Esophagus squamous epithelium (tissue), 5 donors: ENCODE measurements around the gene BCL2. TPM values are rescaled to one million over a fixed set of nuclear protein-coding genes. Genes with fewer than 3 reads are reported as not detected.

Experiments
- DNase-seq: peaks from one replicate; lab custom pipeline; 2025; lab: John Stamatoyannopoulos, UW
- H3K27ac ChIP-seq, 4 donors: fragments of 200-600 bp; sonication (generic); one replicate each; pipeline ENCODE4 v1.5.1; 2016 to 2019; ENCODE audit warnings: mild to moderate bottlenecking in 1 of 4
- H3K27me3 ChIP-seq, 4 donors: fragments of 200-600 bp; sonication (generic); 1 replicate in 3 of 4; 2 replicates in 1 of 4; pipeline versions ENCODE4 v1.5.1 to v1.6.0; 2017 to 2021; ENCODE audit warnings: antibody characterized with exemption in 1 of 4
- H3K36me3 ChIP-seq, 3 donors: fragments of 200-600 bp; sonication (generic); one replicate each; pipeline ENCODE4 v1.5.1; 2016 to 2019
- H3K4me1 ChIP-seq, 3 donors: fragments of 200-600 bp; sonication (generic); one replicate each; pipeline ENCODE4 v1.5.1; 2017 to 2019
- H3K4me3 ChIP-seq, 4 donors: fragments of 200-600 bp; sonication (generic); 1 replicate in 3 of 4; 2 replicates in 1 of 4; pipeline ENCODE4 v1.5.1; 2016 to 2019; ENCODE audit warnings: mild to moderate bottlenecking in 2 of 4, moderate library complexity in 1 of 4
- H3K9me3 ChIP-seq, 3 donors: fragments of 200-600 bp; sonication (generic); one replicate each; pipeline ENCODE4 v1.5.1; 2016 to 2019
- CTCF ChIP-seq, 6 experiments: fragments of 450-650 bp in 4 of 6; fragments of 200-600 bp in 2 of 6; sonication (generic) in 2 of 6; IDR thresholded peaks; one replicate each; pipeline ENCODE4 v1.5.1; 2016 to 2019; ENCODE audit warnings: antibody characterized with exemption in 6 of 6, mild to moderate bottlenecking in 4 of 6, moderate library complexity in 4 of 6
- POLR2A ChIP-seq, 4 donors: fragments of 450-650 bp; IDR thresholded peaks; one replicate each; pipeline ENCODE4 v1.6.1; 2017; ENCODE audit warnings: antibody characterized with exemption in 4 of 4, mild to moderate bottlenecking in 4 of 4, moderate library complexity in 3 of 4
- WGBS, 2 donors: methylation state at CpG; one replicate each; pipeline ENCODE4 v1.1.5; 2018; 5-methylcytosine and 5-hydroxymethylcytosine counted together
- intact Hi-C: fragments of 100-400 bp; cut with DNase I; formaldehyde crosslinking; loops from one replicate; pipeline ENCODE4 v1.15.0; 2022
- total RNA-seq, 4 donors: library from RNA; depleted of rRNA; stranded (reverse); fragments of >200 nt; gene quantifications; one replicate each; pipeline ENCODE4 v1.1.0, GENCODE V29; 2016
- donor health status: DM: yes; HTN: yes; CAD: no.

BCL2 gene
- total RNA-seq, 4 donors from 2014 or later, result 3.1 to 17.4 (median 4.2) TPM

- TF ChIP-seq POLR2A (IDR thresholded peaks at IDR 0.05) (no peak), CTCF (IDR thresholded peaks at IDR 0.05) (no peak)
- Histone ChIP-seq H3K36me3 (no peaks in the 10 kb centered on the region), H3K27me3 (no peaks in the 10 kb centered on the region), H3K4me1 (peaks cover 5 to 67% (median 11%) of the 10 kb centered on the region in 3 donors), H3K4me3 (peak overlapping the region in 3 of 4 donors; percentile 4 to 72 (median 12)), H3K27ac (peak overlapping the region in 3 of 4 donors; percentile 36 to 51 (median 46)), H3K9me3 (no peaks in the 10 kb centered on the region)
- no peak for DNase-seq
- intact Hi-C loops, result no loop called here
- 36 to 62% methylated on average over 3 of the region's 3 CpGs for WGBS, 2 donors
Observed at GRCh38 chr18:63315131-63315662, 4.4 kb downstream of the BCL2 start.

- 51% methylated on average over 4 of the region's 4 CpGs for WGBS, 2 donors
- H3K4me1 ChIP-seq, result peaks cover 5 to 64% (median 11%) of the 10 kb centered on the region in 3 donors
- intact Hi-C loops, result no loop called here
Observed at GRCh38 chr18:63314062-63314790, 5.3 kb downstream of the BCL2 start.

GRCh38 chr18:63313396-63313917, 6.1 kb downstream of the BCL2 start:
- Histone ChIP-seq H3K4me1 (peaks cover under 1 to 57% (median 7%) of the 10 kb centered on the region in 3 donors), H3K4me3 (peak overlapping the region in 1 of 4 donors; percentile 19), H3K9me3 (no peaks in the 10 kb centered on the region), H3K27me3 (no peaks in the 10 kb centered on the region), H3K27ac (peak overlapping the region in 2 of 4 donors; percentile 30 to 51), H3K36me3 (no peaks in the 10 kb centered on the region)
- intact Hi-C loops, result no loop called here
- no peak for DNase-seq
- no peak for TF ChIP-seq POLR2A (IDR thresholded peaks at IDR 0.05)
- no peak for TF ChIP-seq CTCF (IDR thresholded peaks at IDR 0.05)
- WGBS, 2 donors, result 67 to 84% methylated on average over 5 of the region's 5 CpGs

More at GRCh38 chr18:63314062-63314790, 5.3 kb downstream of the BCL2 start:
- no peaks in the 10 kb centered on the region for H3K9me3 ChIP-seq
- H3K36me3 ChIP-seq, result no peaks in the 10 kb centered on the region
- peak overlapping the region in 2 of 4 donors; percentile 3 to 72 for H3K4me3 ChIP-seq
- TF ChIP-seq POLR2A (IDR thresholded peaks at IDR 0.05) (no peak), CTCF (IDR thresholded peaks at IDR 0.05) (no peak)
- no peaks in the 10 kb centered on the region for H3K27me3 ChIP-seq
- peak overlapping the region in 3 of 4 donors; percentile 30 to 51 (median 35) for H3K27ac ChIP-seq
- DNase-seq, result no peak

GRCh38 chr18:63312737-63313395, 6.7 kb downstream of the BCL2 start:
- TF ChIP-seq CTCF (IDR thresholded peaks at IDR 0.05) (no peak), POLR2A (IDR thresholded peaks at IDR 0.05) (no peak)
- 67 to 76% methylated on average over 5 of the region's 5 CpGs for WGBS, 2 donors
- intact Hi-C loops, result no loop called here
- no peaks in the 10 kb centered on the region for H3K36me3 ChIP-seq
- H3K4me3 ChIP-seq, result peak overlapping the region in 1 of 4 donors; percentile 19
- no peak for DNase-seq
- H3K27ac ChIP-seq, result peak overlapping the region in 2 of 4 donors; percentile 30 to 34
- peaks cover 0 to 51% (median under 1%) of the 10 kb centered on the region in 3 donors for H3K4me1 ChIP-seq
- H3K9me3 ChIP-seq, result no peaks in the 10 kb centered on the region
- no peaks in the 10 kb centered on the region for H3K27me3 ChIP-seq
